NCI-H2196 (cell line): Measurements from ENCODE around the gene ATP2C2.
"Not testable (repeated sequence)": the region's sequence is repeated elsewhere in the genome, so short reads cannot be mapped to it uniquely, and the experiment has no call there.

Experiments used
- DNase-seq: peaks from one replicate; lab custom pipeline; 2025; ENCODE audit not compliant: unreplicated experiment; lab: John Stamatoyannopoulos, UW

Gene ATP2C2

GRCh38 chr16:84339311-84339710 lies 29.0 kb upstream of the ATP2C2 start:
- no peak for DNase-seq

DNA sequence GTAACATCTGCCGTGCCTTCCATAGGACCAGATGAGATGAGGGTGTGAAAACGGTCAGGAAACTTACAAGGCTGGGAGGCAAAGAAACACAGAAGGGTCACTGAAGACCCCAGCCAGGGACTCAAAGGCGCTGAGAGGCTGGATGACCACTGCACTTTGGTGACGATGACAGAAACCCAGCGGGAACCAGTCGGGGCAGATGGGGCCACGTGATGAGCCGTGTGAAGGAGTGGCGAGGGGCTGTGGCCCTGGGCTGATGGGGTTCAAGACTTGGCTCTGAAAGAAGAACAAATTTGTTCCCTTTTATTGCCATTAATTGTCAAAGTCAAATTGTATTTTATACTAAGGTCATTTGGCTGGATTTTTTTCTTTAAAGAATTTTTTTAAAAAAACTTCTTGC lies 28.6 kb upstream of the ATP2C2 start:
- DNase-seq = no peak

- no peak for DNase-seq
These were observed 27.9 kb upstream of the ATP2C2 start for GRCh38 chr16:84340325-84341040.

DNA sequence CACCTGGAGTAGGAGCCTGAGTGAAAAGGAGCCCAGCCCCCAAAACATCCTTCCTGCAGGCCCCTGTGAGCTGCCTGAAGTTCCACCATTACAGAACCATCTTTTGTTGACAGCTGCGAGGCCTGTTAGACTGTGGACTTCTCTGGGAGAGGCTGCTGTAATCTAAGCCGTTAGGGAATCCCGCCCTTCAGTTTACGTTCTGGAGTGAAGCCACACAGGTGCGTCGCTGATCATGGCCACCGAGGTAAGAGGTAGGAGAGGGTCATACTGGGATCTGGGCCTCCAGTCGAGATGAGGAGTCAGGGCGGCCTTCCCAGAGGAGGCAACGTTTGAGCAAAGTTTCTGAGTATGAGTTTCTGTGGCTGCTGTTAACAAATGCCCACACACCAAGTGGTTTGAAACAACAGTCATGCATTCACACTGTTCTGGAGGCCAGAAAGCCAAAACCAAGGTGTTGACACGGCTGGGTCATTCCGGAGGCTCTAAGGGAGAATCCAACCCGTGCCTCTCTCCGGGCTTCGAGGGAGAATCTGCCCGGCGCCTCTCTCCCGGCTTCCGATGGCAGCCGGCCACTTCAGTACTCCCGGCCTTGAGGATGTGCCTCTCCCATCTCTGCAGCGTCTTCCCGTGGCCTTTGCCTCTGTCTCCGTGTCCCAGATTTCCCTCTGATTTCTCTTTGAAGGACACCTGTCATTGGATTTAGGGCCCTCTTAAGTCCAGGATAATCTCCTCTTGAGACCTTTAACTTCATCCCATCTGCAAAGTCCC lies 26.6 kb upstream of the ATP2C2 start:
- DNase-seq = no peak

DNA sequence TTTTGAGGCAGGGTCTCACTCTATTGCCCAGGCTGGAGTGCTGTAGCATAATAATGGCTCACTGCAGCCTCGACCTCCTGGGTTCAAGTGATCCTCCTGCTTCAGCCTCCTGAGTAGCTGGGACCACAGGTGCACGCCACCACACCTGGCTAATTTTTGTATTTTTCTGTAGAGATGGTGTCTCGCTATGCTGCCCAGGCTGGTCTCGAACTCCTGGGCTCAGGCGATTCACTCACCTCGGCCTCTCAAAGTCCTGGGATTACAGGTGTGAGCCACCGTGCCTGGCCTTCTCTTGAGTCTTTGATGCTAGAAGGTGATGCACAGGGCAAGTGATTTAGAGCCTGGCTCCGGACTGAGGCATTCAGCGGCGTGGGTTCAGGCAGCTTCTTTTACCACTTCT lies 24.5 kb upstream of the ATP2C2 start:
- not testable (repeated sequence) for DNase-seq

DNA sequence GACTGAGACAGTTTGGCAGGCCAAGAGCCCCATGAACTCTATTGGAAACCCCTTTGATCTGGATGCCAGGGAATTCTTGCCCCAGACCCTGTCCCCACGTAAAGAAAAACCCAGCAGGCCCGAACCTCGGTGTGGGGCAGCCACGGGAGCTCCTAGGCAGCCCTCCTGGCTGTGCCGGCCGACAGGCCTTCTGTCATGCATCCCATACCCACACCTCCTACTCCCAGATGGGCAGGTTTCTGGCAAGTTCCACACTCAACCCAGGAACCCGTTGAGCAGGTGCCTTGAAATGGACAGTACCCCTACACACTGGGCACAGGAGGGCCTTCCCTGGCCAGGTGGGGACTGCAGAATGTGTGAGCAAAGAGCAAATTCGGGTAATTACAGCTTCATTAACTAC lies 23.6 kb upstream of the ATP2C2 start:
- no peak for DNase-seq

DNA sequence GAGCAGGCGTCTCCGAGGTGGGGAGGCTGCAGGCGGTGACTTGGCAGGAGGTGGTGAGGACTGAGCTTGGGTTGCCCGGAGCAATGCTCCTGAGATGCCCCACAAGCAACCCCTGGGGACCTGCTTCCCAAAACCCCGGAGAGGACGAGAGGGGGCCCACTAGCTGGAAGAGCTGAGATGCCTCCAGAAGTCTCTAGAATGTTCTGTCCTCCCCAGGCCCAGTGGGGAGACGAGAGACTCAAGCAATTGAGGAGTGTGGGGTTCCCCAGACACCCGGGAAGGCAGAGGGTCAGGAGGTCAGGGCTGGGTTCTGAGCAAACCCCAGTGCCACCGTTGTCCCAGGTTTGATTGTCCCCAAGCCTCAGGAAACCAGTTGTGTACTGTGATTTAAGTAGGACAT lies 21.2 kb upstream of the ATP2C2 start:
- no peak for DNase-seq

GRCh38 chr16:84348386-84348888 lies 19.9 kb upstream of the ATP2C2 start:
- no peak for DNase-seq

DNA sequence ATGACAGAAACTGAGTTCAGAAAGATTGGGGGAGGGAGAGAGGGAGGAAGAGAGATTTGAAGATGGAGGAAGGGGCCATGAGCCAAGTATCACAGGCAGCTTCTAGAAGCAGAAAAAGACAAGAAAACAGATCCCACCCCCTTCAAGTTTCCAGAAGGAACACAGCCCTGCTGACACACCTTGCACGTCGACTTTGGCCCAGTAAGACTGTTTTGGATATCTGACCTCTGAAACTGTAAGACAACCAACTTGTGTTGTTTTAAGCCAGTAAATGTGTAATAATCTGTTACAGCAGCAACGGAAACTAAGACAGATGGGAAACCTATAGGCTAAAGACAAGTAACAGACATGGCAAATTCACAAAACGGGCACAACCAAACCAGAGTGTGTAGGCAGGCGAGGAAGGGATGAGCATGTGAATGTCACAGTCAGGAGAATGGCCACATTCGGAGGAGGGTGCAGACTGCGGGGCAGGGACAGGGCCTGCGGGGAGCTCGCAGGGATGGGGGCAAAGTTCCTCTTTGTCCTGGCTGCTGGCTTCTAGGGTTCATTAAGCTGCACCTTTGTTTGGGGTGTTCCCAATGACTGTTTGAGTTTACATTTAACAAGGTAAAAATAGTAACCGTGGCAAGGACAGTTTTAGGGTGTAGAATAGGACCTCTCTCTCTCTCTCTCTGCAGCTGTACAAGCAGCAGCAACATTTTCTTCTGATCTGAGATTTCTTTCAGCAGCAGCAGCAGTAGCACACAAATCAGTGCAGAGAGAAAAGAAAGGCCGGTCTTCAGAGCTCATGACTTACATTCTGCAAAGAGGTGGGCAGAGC lies 18.3 kb upstream of the ATP2C2 start:
- no peak for DNase-seq

- DNase-seq = no peak
These were observed 17.5 kb upstream of the ATP2C2 start for GRCh38 chr16:84350685-84351400.

DNA sequence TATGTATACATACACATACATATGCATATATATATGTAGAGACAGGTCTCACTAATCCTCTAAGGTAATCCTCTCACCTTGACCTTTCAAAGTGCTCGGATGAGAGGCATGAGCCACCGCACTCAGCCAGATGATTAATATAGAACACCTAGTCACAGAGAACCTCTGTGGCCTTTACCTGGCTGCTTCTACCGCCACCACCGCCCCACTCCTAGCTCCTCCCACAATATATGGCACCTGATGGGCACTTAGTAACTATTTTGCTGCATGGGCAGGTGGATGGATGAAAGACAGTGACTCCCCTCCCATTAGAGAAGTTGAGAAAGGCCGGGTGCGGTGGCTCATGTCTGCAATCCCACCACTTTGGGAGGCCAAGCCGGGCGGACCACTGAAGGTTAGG lies 16.7 kb upstream of the ATP2C2 start:
- DNase-seq = no peak

DNA sequence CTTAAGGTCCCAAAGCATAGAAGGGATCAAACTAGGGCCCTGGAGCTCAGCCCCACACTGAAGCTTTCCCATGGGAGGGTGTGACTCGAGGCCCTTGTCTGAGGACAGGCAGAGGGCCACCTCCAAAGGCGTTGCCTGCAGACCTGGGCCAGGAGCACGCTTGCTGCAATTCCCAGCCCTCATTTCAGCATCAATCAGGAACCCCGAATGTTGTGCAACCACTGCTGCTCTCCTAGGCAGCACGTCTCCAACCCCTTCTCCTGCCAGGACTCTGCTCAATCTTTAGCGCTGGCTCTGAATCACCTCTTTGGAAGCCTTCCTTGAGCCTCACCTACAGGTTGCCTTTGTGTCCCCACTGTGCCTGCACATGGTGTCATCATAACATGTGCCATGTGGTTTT lies 14.0 kb upstream of the ATP2C2 start:
- no peak for DNase-seq

DNA sequence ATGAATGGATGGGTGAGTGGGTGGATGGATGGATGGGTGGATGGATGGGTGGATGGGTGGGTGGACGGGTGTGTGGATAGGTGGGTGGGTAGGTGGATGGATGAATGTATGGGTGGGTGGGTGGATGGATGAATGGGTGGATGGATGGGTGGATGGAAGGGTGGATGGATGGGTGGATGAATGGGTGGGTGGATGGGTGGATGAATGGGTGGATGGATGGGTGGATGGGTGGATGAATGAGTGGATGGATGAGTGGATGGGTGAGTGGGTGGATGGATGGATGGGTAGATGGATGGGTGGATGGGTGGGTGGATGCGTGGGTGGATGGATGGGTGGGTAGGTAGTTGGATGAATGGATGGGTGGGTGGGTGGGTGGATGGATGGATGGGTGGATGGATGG lies 13.2 kb upstream of the ATP2C2 start:
- no peak for DNase-seq

- no peak for DNase-seq
These were observed 12.2 kb upstream of the ATP2C2 start for GRCh38 chr16:84356176-84356575.

DNA sequence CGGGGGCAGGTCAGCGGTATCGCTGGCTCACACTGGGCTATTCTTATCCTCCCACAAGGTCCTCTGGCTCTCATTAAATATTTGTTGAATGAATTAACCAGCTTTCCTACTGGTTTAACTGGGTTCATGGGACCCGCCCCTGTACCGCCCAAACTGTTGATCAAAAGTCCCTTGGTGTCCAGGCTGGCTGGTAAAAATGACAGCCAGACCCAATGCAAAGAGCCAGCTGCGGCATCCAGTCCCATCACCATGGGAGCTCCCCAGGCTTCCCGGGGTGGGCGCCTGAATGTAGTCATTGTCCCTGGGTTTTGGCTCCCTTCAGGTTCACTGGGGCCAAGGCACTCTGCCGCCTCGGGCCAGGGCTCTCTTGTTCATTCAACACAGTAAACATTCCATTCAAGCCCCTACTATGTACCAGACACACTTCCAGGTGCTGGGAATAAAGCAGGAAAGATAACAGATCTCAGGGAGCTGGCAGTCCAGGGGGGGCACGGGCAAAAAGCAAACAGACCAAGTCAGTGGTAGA lies 11.7 kb upstream of the ATP2C2 start:
- DNase-seq = peak; percentile 25

DNA sequence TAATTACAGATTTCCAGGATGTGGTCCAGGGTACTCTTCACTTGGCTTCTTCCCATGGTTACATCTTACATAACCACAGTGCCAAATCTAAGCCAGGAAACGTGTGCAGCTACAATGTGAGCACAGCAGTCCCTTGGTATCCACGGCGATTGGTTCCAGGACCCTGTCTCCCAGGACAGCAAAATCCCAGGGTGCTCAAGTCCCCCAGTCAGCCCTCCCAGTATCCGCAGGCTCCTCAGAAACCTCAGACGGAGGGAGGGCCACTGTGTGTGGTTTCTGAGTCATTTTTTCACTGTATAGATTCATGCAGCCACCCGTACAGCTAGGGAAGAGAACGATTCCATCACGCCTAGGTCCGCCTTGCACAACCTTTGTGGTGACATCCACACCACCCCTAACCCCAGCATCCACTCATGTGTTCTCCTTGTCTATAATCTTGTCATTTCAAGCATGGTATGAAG lies 11.1 kb upstream of the ATP2C2 start:
- DNase-seq = peak; percentile 25

- DNase-seq = no peak
These were observed 9.6 kb upstream of the ATP2C2 start for GRCh38 chr16:84358601-84359295.

DNA sequence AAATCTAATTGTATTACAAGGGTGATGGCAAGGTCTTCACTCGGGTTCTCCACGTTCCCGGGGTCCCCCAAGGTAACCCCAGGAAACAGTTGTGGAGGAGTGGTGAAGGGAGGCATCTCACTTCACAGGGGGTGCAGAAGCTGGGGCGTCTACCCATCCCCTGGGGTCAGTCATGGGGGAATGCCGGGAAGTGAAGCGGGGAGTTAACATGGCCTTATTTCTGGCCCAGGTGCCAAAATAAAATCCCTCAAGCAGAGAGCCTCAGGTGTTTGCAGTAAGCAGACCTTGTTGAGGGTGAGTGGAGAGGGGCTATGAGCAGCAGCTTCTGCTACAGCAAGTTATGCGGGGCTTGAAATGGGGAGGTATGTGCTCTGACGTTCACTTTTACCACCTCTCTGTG lies 9.0 kb upstream of the ATP2C2 start:
- no peak for DNase-seq

GRCh38 chr16:84360170-84360569 lies 8.2 kb upstream of the ATP2C2 start:
- DNase-seq = no peak

DNA sequence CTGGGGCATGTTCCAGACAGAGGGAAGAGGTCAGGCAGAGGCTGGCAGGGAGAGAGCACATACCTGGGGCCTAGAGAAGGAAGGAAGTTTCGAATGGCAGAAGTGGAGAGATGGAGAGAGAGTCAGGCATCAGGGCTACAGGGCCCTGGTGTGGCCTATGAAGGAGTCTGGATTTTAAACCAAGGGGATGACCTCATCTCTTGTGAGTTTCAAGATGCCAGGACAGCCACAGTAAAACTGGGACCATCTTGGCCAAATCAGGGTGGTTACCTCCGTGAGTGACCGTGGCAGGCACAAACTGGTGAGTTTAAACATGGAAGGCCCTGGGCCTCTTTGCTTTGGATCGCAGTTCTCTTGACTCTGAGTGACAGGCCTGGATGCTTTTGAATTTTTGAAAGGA lies 7.6 kb upstream of the ATP2C2 start:
- DNase-seq = no peak
